ENCODE data around the gene PPP1R15B.

PPP1R15B gene

DNA sequence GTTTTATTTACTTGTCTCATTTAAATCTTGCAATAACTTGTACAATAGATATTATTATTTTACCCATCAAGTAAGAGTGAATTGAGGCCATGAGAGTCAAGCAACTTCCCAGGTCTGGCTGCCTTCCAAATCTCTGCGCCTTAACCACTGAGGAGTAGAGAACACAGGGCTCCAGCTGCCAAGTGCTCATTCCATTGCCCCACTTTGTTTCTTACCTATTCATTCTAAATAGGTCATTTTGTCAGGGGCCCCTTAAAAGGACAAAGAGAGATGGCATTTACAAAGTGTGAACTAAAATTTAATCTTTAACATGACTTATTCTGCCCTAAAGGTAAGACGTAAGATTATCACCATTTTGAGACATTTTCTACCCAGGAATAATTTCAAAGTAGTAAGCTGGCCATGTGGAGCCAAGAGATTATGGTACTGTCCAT lies 3.5 kb downstream of the PPP1R15B start:
- peak; percentile 48 for DNase-seq (ENCODE audit: low read depth)
- TF ChIP-seq, protein P1, sequence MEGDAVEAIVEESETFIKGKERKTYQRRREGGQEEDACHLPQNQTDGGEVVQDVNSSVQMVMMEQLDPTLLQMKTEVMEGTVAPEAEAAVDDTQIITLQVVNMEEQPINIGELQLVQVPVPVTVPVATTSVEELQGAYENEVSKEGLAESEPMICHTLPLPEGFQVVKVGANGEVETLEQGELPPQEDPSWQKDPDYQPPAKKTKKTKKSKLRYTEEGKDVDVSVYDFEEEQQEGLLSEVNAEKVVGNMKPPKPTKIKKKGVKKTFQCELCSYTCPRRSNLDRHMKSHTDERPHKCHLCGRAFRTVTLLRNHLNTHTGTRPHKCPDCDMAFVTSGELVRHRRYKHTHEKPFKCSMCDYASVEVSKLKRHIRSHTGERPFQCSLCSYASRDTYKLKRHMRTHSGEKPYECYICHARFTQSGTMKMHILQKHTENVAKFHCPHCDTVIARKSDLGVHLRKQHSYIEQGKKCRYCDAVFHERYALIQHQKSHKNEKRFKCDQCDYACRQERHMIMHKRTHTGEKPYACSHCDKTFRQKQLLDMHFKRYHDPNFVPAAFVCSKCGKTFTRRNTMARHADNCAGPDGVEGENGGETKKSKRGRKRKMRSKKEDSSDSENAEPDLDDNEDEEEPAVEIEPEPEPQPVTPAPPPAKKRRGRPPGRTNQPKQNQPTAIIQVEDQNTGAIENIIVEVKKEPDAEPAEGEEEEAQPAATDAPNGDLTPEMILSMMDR (conservative IDR thresholded peaks at IDR 0.05; ENCODE audit: low read depth, low read length): no peak
- peak overlapping the region; percentile 86 for H3K4me3 ChIP-seq (ENCODE audit: low read length)

DNA sequence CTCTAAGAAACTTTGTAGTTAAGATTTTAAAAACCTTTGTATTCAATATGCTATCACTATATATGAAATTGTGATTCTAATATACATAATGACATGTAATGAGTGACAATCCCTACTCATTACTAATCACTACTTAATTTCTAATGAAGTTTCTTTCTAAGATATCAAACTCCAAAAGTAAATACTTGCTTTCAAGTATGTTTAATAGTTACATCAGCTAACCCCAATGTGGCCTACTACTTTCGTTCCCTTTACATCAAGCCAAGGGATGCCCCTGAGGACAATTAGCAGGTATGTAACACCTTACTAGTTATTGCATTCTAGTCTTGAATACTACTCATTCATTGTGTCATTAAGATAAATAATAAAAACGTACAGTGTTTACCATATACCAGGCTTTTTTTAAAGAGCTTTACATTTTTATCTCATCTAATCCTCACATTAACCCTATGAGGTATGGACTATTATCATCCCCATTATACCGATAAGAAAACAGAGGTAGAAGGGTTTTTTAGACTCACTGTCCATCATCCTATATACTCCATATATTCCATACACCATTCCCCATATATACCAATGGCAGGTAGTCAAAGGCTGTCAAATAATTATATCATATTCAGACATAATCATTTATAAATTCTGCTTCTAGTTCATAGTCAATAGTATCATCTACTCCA lies 4.2 kb downstream of the PPP1R15B start:
- no peak for DNase-seq (ENCODE audit: low read depth)

DNA sequence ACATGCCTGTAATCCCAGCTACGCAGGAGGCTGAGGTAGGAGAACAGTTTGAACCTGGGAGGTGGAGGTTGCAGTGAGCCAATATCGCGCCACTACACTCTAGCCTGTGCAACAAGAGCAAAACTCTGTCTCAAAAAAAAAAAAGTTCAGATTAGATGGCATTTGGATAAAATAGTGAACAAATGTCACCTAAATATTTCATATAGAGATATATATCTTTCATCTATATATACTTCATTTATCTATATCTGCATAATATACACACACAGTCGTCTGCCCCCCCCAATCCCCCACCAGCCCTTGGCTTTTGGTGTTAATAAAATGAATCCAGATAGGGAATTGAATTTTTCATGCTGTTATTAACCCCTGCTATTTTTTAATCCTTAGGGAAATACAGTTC lies 5.0 kb downstream of the PPP1R15B start:
- H3K4me3 ChIP-seq (ENCODE audit: low read length): peak overlapping the region; percentile 86
- DNase-seq (ENCODE audit: low read depth): no peak
- TF ChIP-seq, protein P1 (conservative IDR thresholded peaks at IDR 0.05; ENCODE audit: low read depth, low read length): no peak

More for the DNA sequence above, 4.2 kb downstream of the PPP1R15B start:
- peak overlapping the region; percentile 86 for H3K4me3 ChIP-seq (ENCODE audit: low read length)
- TF ChIP-seq, protein P1 (conservative IDR thresholded peaks at IDR 0.05; ENCODE audit: low read depth, low read length): no peak

DNA sequence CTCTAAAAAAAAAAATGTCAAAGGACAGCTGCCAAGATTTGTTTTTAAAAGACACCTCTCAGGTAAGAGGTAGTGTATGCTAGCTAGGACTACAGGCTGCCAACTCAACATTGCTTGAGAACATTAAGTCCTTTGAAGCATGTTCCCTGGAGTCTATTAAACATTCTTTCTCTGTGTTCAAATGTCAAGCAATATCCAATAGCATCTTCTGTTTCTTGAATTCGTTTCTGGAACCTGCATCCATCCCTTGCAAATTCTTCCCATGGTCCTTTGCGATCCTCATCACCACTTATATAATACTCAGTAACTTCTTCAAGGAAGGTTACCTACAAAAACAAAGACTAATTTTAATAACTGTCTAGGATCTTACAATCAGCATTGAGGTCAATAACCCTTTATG lies 5.6 kb downstream of the PPP1R15B start:
- TF ChIP-seq, protein P1 (conservative IDR thresholded peaks at IDR 0.05; ENCODE audit: low read depth, low read length): no peak
- no peak for DNase-seq (ENCODE audit: low read depth)
- H3K4me3 ChIP-seq (ENCODE audit: low read length): peak overlapping the region; percentile 86

DNA sequence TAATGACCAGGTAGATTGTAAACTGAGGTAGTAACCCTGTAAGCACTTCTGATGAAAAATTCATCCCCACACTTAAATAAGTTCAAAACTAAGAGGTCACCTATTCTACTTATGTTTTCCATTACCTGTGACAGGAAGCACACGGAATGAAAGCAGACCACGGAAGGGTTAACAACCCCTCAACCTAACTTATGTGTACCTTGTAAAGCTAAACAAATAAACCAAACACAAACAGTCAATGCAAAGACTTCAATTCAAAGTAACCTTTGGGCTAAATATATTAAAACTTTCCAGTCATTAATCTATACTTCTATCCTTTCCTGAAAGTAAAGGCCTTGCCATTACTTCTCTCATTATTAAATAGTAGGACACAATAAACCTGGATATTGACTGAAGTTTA lies 7.0 kb downstream of the PPP1R15B start:
- no peak overlapping the region for H3K4me3 ChIP-seq (ENCODE audit: low read length)
- TF ChIP-seq, protein P1 (conservative IDR thresholded peaks at IDR 0.05; ENCODE audit: low read depth, low read length): no peak
- no peak for DNase-seq (ENCODE audit: low read depth)

DNA sequence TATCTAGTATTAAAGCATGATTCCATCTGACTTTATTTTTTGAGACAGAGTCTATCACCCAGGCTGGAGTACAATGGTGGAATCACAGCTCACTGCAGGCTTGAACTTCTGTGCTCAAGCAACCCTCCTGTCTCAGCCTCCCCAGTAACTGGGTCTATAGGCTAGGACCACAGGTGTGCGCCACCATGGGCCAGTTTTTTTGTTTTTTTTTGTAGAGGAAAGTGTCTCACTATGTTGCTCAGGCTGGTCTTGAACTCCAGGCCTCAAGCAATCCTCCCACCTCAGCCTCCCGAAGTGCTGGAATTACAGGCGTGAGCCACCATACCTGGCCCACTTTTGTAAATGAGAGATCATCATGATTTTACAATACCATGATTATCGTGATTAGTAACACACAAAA lies 9.2 kb downstream of the PPP1R15B start:
- TF ChIP-seq, protein P1 (conservative IDR thresholded peaks at IDR 0.05; ENCODE audit: low read depth, low read length): no peak
- no peak for DNase-seq (ENCODE audit: low read depth)
- H3K4me3 ChIP-seq (ENCODE audit: low read length): no peak overlapping the region

DNA sequence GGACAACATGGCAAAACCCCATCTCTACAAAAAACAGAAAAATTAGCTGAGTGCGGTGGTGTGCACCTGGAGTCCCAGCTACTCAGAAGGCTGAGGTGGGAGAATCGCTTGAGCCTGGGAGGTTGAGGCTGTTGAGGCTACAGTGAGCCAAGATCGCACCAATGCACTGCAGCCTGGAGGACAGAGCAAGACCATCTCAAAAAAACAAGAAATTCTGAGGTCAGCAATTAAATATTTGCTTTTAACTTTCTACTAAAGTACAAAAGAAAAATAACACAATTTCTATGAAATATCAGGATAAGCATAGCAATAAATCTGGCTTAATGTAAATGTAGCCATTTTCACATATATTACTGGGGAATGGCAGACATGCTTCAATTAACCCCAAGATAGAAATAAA lies 9.9 kb downstream of the PPP1R15B start:
- no peak overlapping the region for H3K4me3 ChIP-seq (ENCODE audit: low read length)
- TF ChIP-seq, protein P1 (conservative IDR thresholded peaks at IDR 0.05; ENCODE audit: low read depth, low read length): no peak

More for the DNA sequence above, 9.9 kb downstream of the PPP1R15B start:
- DNase-seq (ENCODE audit: low read depth): no peak
